ENCODE measurements around the gene ARHGEF6.

The ARHGEF6 gene

GRCh38 chrX:136742721-136743379, 37.9 kb downstream of the ARHGEF6 start:
- no peak for DNase-seq

GRCh38 chrX:136738049-136738729, 42.5 kb downstream of the ARHGEF6 start:
- DNase-seq, result no peak

GRCh38 chrX:136736690-136737089, 44.0 kb downstream of the ARHGEF6 start:
- no peak for DNase-seq

- no peak for DNase-seq
Measured at GRCh38 chrX:136735601-136736000, 45.1 kb downstream of the ARHGEF6 start.

- no peak for DNase-seq
Measured at GRCh38 chrX:136733613-136734012, 47.1 kb downstream of the ARHGEF6 start.

GRCh38 chrX:136731798-136732197, 48.9 kb downstream of the ARHGEF6 start:
- DNase-seq, result no peak

GRCh38 chrX:136731207-136731782, 49.4 kb downstream of the ARHGEF6 start:
- DNase-seq, result no peak

GRCh38 chrX:136728393-136728792, 52.3 kb downstream of the ARHGEF6 start:
- DNase-seq, result no peak

GRCh38 chrX:136725441-136726104, 55.2 kb downstream of the ARHGEF6 start:
- DNase-seq, result no peak

- DNase-seq, result no peak
Measured at GRCh38 chrX:136718091-136718490, 62.6 kb downstream of the ARHGEF6 start.

- DNase-seq, result no peak
Measured at GRCh38 chrX:136714626-136715599, 65.8 kb downstream of the ARHGEF6 start.

- DNase-seq, result no peak
Measured at GRCh38 chrX:136712650-136713310, 68.0 kb downstream of the ARHGEF6 start.

- DNase-seq, result no peak
Measured at GRCh38 chrX:136711147-136711546, 69.6 kb downstream of the ARHGEF6 start.

GRCh38 chrX:136710325-136710951, 70.3 kb downstream of the ARHGEF6 start:
- no peak for DNase-seq

- DNase-seq, result no peak
Measured at GRCh38 chrX:136708348-136708747, 72.4 kb downstream of the ARHGEF6 start.

- no peak for DNase-seq
Measured at GRCh38 chrX:136697156-136697555, 83.6 kb downstream of the ARHGEF6 start.

GRCh38 chrX:136694431-136695087, 86.2 kb downstream of the ARHGEF6 start:
- DNase-seq, result no peak

GRCh38 chrX:136692271-136692670, 88.5 kb downstream of the ARHGEF6 start:
- DNase-seq, result no peak

GRCh38 chrX:136691028-136691809, 89.5 kb downstream of the ARHGEF6 start:
- DNase-seq, result no peak

GRCh38 chrX:136689436-136689835, 91.3 kb downstream of the ARHGEF6 start:
- no peak for DNase-seq
